Hepatocyte (in vitro differentiated cells): Measurements from ENCODE around the gene MRPL39. TPM values are rescaled to one million over a fixed set of nuclear protein-coding genes. Genes with fewer than 3 reads are reported as not detected.

Source experiments
- DNase-seq: peaks from one replicate; pipeline ENCODE4 v3.0.0-alpha.2; 2016; ENCODE audit warnings: low spot score
- H2AFZ ChIP-seq: fragments of 200-600 bp; sonication (generic); 2 replicates; pipeline ENCODE4 v1.6.0; 2016; ENCODE audit warnings: antibody characterized with exemption, mild to moderate bottlenecking
- H3K27ac ChIP-seq: fragments of 200-600 bp; sonication (generic); 2 replicates; pipeline ENCODE4 v1.5.1; 2016; ENCODE audit warnings: mild to moderate bottlenecking
- H3K27me3 ChIP-seq: fragments of 200-600 bp; sonication (generic); 2 replicates; pipeline ENCODE4 v1.6.1; 2016
- H3K36me3 ChIP-seq: fragments of 200-600 bp; sonication (generic); replicated peaks from 2 replicates; pipeline ENCODE4 v1.5.1; 2016; ENCODE audit warnings: low read depth; ENCODE audit not compliant: insufficient read depth
- H3K4me1 ChIP-seq: fragments of 200-600 bp; sonication (generic); 2 replicates; pipeline ENCODE4 v1.5.1; 2016; ENCODE audit warnings: mild to moderate bottlenecking, moderate library complexity; ENCODE audit not compliant: insufficient read depth
- H3K4me2 ChIP-seq: fragments of 200-600 bp; sonication (generic); 2 replicates; pipeline ENCODE4 v1.6.0; 2016
- H3K4me3 ChIP-seq: fragments of 200-600 bp; sonication (generic); 2 replicates; pipeline ENCODE4 v1.5.1; 2016; ENCODE audit warnings: mild to moderate bottlenecking
- H3K79me2 ChIP-seq: fragments of 200-600 bp; sonication (generic); 2 replicates; pipeline ENCODE4 v1.6.0; 2017; ENCODE audit warnings: mild to moderate bottlenecking
- H3K9me2 ChIP-seq: fragments of 200-600 bp; sonication (generic); replicated peaks from 2 replicates; pipeline ENCODE4 v1.6.0; 2017; ENCODE audit warnings: mild to moderate bottlenecking; ENCODE audit not compliant: insufficient read depth
- H3K9me3 ChIP-seq: fragments of 200-600 bp; sonication (generic); 2 replicates; pipeline ENCODE4 v1.5.1; 2016; ENCODE audit warnings: low read depth, mild to moderate bottlenecking
- H4K20me1 ChIP-seq: fragments of 200-600 bp; sonication (generic); 2 replicates; pipeline ENCODE4 v1.6.0; 2016; ENCODE audit warnings: mild to moderate bottlenecking; ENCODE audit not compliant: insufficient read depth, poor library complexity, severe bottlenecking
- CTCF ChIP-seq: fragments of 200-600 bp; sonication (generic); IDR thresholded peaks from 2 replicates; pipeline ENCODE4 v1.5.1; 2016; ENCODE audit warnings: antibody characterized with exemption, mild to moderate bottlenecking; ENCODE audit not compliant: poor library complexity
- EZH2 ChIP-seq: fragments of 200-600 bp; sonication (generic); IDR thresholded peaks from 2 replicates; pipeline ENCODE4 v1.6.1; 2016; ENCODE audit warnings: antibody characterized with exemption, mild to moderate bottlenecking, borderline replicate concordance
- EZH2phosphoT487 ChIP-seq: fragments of 200-600 bp; sonication (generic); IDR thresholded peaks from one replicate; pipeline ENCODE4 v1.6.1; 2018; ENCODE audit warnings: antibody characterized with exemption, mild to moderate bottlenecking, low read depth, moderate library complexity; ENCODE audit not compliant: unreplicated experiment, severe bottlenecking
- WGBS: methylation state at CpG from one replicate; pipeline ENCODE4 v1.1.6; 2016; ENCODE audit warnings: low lambda C conversion rate; ENCODE audit errors: missing lambda C conversion rate; 5-methylcytosine and 5-hydroxymethylcytosine counted together
- polyA plus RNA-seq: library from polyadenylated mRNA; unstranded; fragments of >200 nt; fragmentation: Nextera tagmentation; extraction: Ambion mirVana; gene quantifications from 2 replicates; pipeline ENCODE4 v1.2.1, GENCODE V29; 2016
- total RNA-seq: library from RNA; depleted of rRNA; stranded (reverse); fragments of >200 nt; gene quantifications from 2 replicates; pipeline ENCODE4 v1.2.3, GENCODE V29; 2014

Gene MRPL39
- total and polyA plus RNA-seq, 2 experiments from 2014 or later, result 27.4 to 43.0 TPM

- WGBS, result 88% methylated on average over 3 of the region's 3 CpGs
- H3K9me3 ChIP-seq, result no peaks in the 10 kb centered on the region
- H3K4me2 ChIP-seq, result peak overlapping the region; percentile 95
- no peak overlapping the region for H2AFZ ChIP-seq
- TF ChIP-seq EZH2phosphoT487, result no peak
- H3K36me3 ChIP-seq, result no peaks in the 10 kb centered on the region
- H3K27me3 ChIP-seq, result no peaks in the 10 kb centered on the region
- no peaks in the 10 kb centered on the region for H4K20me1 ChIP-seq
- H3K4me1 ChIP-seq, result no peaks in the 10 kb centered on the region
- no peaks in the 10 kb centered on the region for H3K79me2 ChIP-seq
- H3K27ac ChIP-seq, result no peak overlapping the region
- no peak overlapping the region for H3K4me3 ChIP-seq
- H3K9me2 ChIP-seq, result no peaks in the 10 kb centered on the region
- no peak for DNase-seq
Observed at GRCh38 chr21:25563361-25564116, 43.7 kb downstream of the MRPL39 start.

GRCh38 chr21:25562660-25563059 lies 44.6 kb downstream of the MRPL39 start:
- Histone ChIP-seq H3K27me3 (no peaks in the 10 kb centered on the region), H4K20me1 (no peaks in the 10 kb centered on the region), H3K79me2 (no peaks in the 10 kb centered on the region), H3K9me3 (no peaks in the 10 kb centered on the region), H3K36me3 (no peaks in the 10 kb centered on the region), H3K4me3 (no peak overlapping the region), H2AFZ (peak overlapping the region; percentile 69), H3K4me2 (peak overlapping the region; percentile 95), H3K4me1 (no peaks in the 10 kb centered on the region), H3K27ac (no peak overlapping the region), H3K9me2 (no peaks in the 10 kb centered on the region)
- WGBS, result 61% methylated on average over 10 of the region's 10 CpGs
- TF ChIP-seq EZH2, result no peak
- TF ChIP-seq CTCF, result no peak
- TF ChIP-seq EZH2phosphoT487, result no peak
- DNase-seq, result no peak

GRCh38 chr21:25561668-25562641 lies 45.3 kb downstream of the MRPL39 start:
- no peaks in the 10 kb centered on the region for H3K9me3 ChIP-seq
- 7% methylated on average over 62 of the region's 74 CpGs for WGBS
- H3K4me3 ChIP-seq, result peak overlapping the region; percentile 32
- peak overlapping the region; percentile 30 for H3K27ac ChIP-seq
- peak; percentile 82 for DNase-seq
- no peaks in the 10 kb centered on the region for H3K4me1 ChIP-seq
- H3K27me3 ChIP-seq, result no peaks in the 10 kb centered on the region
- TF ChIP-seq EZH2phosphoT487, result no peak
- TF ChIP-seq CTCF, result peak; percentile 41
- no peak for TF ChIP-seq EZH2
- no peaks in the 10 kb centered on the region for H3K9me2 ChIP-seq
- no peaks in the 10 kb centered on the region for H4K20me1 ChIP-seq
- H3K4me2 ChIP-seq, result peak overlapping the region; percentile 95
- H3K36me3 ChIP-seq, result no peaks in the 10 kb centered on the region
- H2AFZ ChIP-seq, result peak overlapping the region; percentile 69
- H3K79me2 ChIP-seq, result no peaks in the 10 kb centered on the region

GRCh38 chr21:25560891-25561290 lies 46.4 kb downstream of the MRPL39 start:
- TF ChIP-seq EZH2, result no peak
- TF ChIP-seq EZH2phosphoT487, result no peak
- no peak for TF ChIP-seq CTCF
- 99% methylated on average over 3 of the region's 3 CpGs for WGBS

More at GRCh38 chr21:25560891-25561290, 46.4 kb downstream of the MRPL39 start:
- Histone ChIP-seq H2AFZ (no peak overlapping the region), H3K4me2 (no peak overlapping the region), H3K79me2 (no peaks in the 10 kb centered on the region), H3K27ac (no peak overlapping the region), H3K9me2 (no peaks in the 10 kb centered on the region), H3K4me3 (no peak overlapping the region), H4K20me1 (no peaks in the 10 kb centered on the region), H3K36me3 (no peaks in the 10 kb centered on the region), H3K9me3 (no peaks in the 10 kb centered on the region), H3K27me3 (no peaks in the 10 kb centered on the region), H3K4me1 (no peaks in the 10 kb centered on the region)
- DNase-seq, result no peak
